Psoas muscle (tissue), 8 donors: ENCODE results near the gene ACTN1. TPM values are rescaled to one million over a fixed set of nuclear protein-coding genes. Genes with fewer than 3 reads are reported as not detected.

Source experiments
- ATAC-seq, 4 donors: fragments of 200-7000 bp; cut with Tn5 transposase; one replicate each; pipeline ENCODE4 v1.9.1; 2020; ENCODE audit warnings: moderate library complexity in 3 of 4, mild to moderate bottlenecking in 2 of 4
- DNase-seq, 2 donors: peaks; one replicate each; pipeline ENCODE4 v3.0.0-alpha.2; 2020
- H3K27ac ChIP-seq: fragments of 200-600 bp; one replicate; pipeline ENCODE4 v1.8.0; 2022
- H3K27me3 ChIP-seq, 3 donors: fragments of 200-600 bp in 1 of 3; one replicate each; pipeline versions ENCODE4 v1.6.1 to v1.8.0; 2013 to 2022; ENCODE audit warnings: low read length in 2 of 3, mild to moderate bottlenecking in 2 of 3, moderate library complexity in 1 of 3; ENCODE audit not compliant: insufficient read depth in 3 of 3
- H3K36me3 ChIP-seq, 2 donors: fragments of 200-600 bp in 1 of 2; one replicate each; pipeline versions ENCODE4 v1.6.1 to v1.8.0; 2013 to 2022; ENCODE audit warnings: low read depth in 1 of 2, mild to moderate bottlenecking in 1 of 2, moderate library complexity in 1 of 2; ENCODE audit not compliant: insufficient read depth in 1 of 2
- H3K4me1 ChIP-seq: fragments of 200-600 bp; one replicate; pipeline ENCODE4 v1.8.0; 2022
- H3K4me3 ChIP-seq: fragments of 200-600 bp; one replicate; pipeline ENCODE4 v1.8.0; 2022; ENCODE audit warnings: mild to moderate bottlenecking
- H3K9me3 ChIP-seq: fragments of 200-600 bp; one replicate; pipeline ENCODE4 v1.8.0; 2022
- WGBS, 3 donors: extraction: QIAGEN DNeasy Blood & Tissue Kit; methylation state at CpG; one replicate each; pipeline versions ENCODE4 v1.1.6 to v1.1.7; 2013; 5-methylcytosine and 5-hydroxymethylcytosine counted together
- intact Hi-C, 2 donors: fragments of 100-400 bp; cut with DNase I; formaldehyde crosslinking; loops; one replicate each; pipeline versions ENCODE4 v1.11.0 to v1.14.2; 2022
- polyA plus RNA-seq, 3 donors: library from polyadenylated mRNA; stranded (reverse); fragments of 200-250 nt; gene quantifications; one replicate each; pipeline ENCODE4 v1.2.3, GENCODE V29; 2013
- total RNA-seq, 4 donors: library from RNA; stranded (reverse); fragmentation: NEBNext Ultra II Directional in 2 of 4; extraction: Animal tissue kit (Norgen Biotek cat#: 25700) in 2 of 4; gene quantifications; one replicate each; pipeline versions ENCODE4 v1.2.1 to v1.2.4, GENCODE V29; 2021 to 2023
- TF ChIP-seq, protein P1 (sequence below): fragments of 200-600 bp; IDR thresholded peaks from one replicate; pipeline ENCODE4 v1.8.0; 2022; ENCODE audit warnings: antibody characterized with exemption
- donor health status: healthy with polysubstance abuse.
- donor health status: DM: no; HTN: no; CAD: no; lungs with moderate emphysema.
- donor health status: Bipolar disorder and iron deficiency.
- donor health status: healthy.
- donor health status: DM: yes; HTN: yes; CAD: no.
- donor health status: DM: no; HTN: no; CAD: no.
- donor health status: DM: no; HTN: no; CAD: no.
- donor health status: DM: yes; HTN: yes; CAD: no.

ACTN1 gene
- total and polyA plus RNA-seq, 7 donors: 5.8 to 23.7 (median 10.9) TPM

- Histone ChIP-seq H3K9me3 (peaks cover 5% of the 10 kb centered on the region), H3K4me1 (no peaks in the 10 kb centered on the region), H3K4me3 (no peak overlapping the region), H3K27me3 (no peaks in the 10 kb centered on the region), H3K36me3 (no peaks in the 10 kb centered on the region), H3K27ac (no peak overlapping the region)
- DNase-seq (no peak), ATAC-seq (peak in 1 of 4 donors; percentile 12)
- intact Hi-C loops: loop anchor here (1.0 to 5.0 kb wide), 2 partner anchors 242 to 244 kb away; no protein-coding TSS in a partner anchor
- 83 to 86% (median 84%) methylated on average over 12 to 13 of the region's 13 CpGs for WGBS, 3 donors
- TF ChIP-seq, protein P1, sequence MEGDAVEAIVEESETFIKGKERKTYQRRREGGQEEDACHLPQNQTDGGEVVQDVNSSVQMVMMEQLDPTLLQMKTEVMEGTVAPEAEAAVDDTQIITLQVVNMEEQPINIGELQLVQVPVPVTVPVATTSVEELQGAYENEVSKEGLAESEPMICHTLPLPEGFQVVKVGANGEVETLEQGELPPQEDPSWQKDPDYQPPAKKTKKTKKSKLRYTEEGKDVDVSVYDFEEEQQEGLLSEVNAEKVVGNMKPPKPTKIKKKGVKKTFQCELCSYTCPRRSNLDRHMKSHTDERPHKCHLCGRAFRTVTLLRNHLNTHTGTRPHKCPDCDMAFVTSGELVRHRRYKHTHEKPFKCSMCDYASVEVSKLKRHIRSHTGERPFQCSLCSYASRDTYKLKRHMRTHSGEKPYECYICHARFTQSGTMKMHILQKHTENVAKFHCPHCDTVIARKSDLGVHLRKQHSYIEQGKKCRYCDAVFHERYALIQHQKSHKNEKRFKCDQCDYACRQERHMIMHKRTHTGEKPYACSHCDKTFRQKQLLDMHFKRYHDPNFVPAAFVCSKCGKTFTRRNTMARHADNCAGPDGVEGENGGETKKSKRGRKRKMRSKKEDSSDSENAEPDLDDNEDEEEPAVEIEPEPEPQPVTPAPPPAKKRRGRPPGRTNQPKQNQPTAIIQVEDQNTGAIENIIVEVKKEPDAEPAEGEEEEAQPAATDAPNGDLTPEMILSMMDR: no peak
Observed at GRCh38 chr14:68863610-68864360, 115.3 kb downstream of the ACTN1 start.

DNA sequence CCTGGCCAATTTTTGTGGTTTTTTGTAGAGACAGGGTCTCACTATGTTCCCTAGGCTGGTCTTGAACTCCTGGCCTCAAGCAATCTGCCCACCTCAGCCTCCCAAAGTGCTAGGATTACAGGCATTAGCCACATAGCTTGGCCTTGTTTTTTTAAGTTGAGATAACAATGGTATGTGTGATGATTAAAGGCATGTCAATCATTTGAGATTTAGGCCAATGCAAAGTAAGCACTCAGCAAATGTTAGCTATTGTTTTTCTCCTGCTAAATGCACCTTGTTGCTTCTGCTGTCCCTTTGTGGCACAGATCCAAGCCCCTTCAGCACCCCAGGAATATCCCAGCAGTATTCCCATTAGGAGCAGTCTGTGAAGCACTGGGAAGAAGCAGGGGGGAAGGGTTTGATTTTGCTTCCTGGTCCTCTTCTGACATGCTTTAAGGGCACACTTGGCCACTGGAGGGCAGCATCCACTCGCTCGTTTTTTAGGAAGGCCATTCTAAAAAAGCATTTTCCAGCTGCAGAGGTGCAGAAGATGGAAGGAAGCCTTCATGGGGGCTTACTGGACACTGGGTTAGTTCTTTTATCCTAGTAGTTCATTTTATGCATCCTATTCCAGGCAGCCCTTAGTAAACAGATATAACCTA, 116.0 kb downstream of the ACTN1 start:
- Histone ChIP-seq H3K27ac (no peak overlapping the region), H3K4me3 (no peak overlapping the region), H3K9me3 (peaks cover 5% of the 10 kb centered on the region), H3K4me1 (no peaks in the 10 kb centered on the region), H3K36me3 (no peaks in the 10 kb centered on the region), H3K27me3 (no peaks in the 10 kb centered on the region)
- 2 to 7% (median 3%) methylated on average over 2 of the region's 2 CpGs for WGBS, 3 donors
- intact Hi-C loops: loop anchor here in 1 of 2 donors (5.0 kb wide), 1 partner anchor 244 kb away; no protein-coding TSS in a partner anchor
- ATAC-seq (peak in 3 of 4 donors; percentile 69 to 87 (median 75)), DNase-seq (peak; percentile 72 to 84)
- TF ChIP-seq, protein P1: peak; percentile 72

DNA sequence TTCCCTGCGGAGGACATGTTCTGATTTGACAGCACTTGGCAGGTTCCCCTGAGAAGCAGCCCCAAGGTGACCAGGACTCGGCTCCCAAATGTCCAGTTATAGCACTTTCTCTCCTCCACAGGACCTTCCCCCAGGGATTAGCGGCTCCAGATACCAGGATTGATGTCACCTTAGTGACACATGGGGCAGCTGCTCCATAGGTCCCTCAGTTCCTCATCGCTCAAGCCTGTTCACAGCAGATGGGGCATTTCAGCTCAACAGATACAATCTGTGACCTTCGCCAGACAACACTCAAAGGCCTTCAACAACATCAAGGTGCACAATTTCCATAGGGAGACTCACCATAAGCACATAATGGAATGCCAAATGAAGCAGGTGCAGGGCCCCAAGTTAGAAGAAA, 118.3 kb downstream of the ACTN1 start:
- Histone ChIP-seq H3K27me3 (no peaks in the 10 kb centered on the region), H3K9me3 (peaks cover 3% of the 10 kb centered on the region), H3K27ac (no peak overlapping the region), H3K36me3 (no peaks in the 10 kb centered on the region), H3K4me3 (no peak overlapping the region), H3K4me1 (no peaks in the 10 kb centered on the region)
- 88 to 97% (median 88%) methylated on average over 5 of the region's 5 CpGs for WGBS, 3 donors
- no peak for ATAC-seq
- TF ChIP-seq, protein P1: no peak
- DNase-seq: no peak
- intact Hi-C loops: loop anchor here in 1 of 2 donors (5.0 kb wide), 1 partner anchor 247 kb away; no protein-coding TSS in a partner anchor

- 82 to 87% (median 83%) methylated on average over 5 of the region's 5 CpGs for WGBS, 3 donors
- Histone ChIP-seq H3K9me3 (no peaks in the 10 kb centered on the region), H3K36me3 (no peaks in the 10 kb centered on the region), H3K4me3 (no peak overlapping the region), H3K4me1 (no peaks in the 10 kb centered on the region), H3K27ac (no peak overlapping the region), H3K27me3 (no peaks in the 10 kb centered on the region)
- ATAC-seq (no peak), DNase-seq (no peak)
- TF ChIP-seq, protein P1: no peak
- intact Hi-C loops: no loop called here
Observed at GRCh38 chr14:68857516-68858070, 121.5 kb downstream of the ACTN1 start.
